Erythroblast (primary cell): Measurements from ENCODE around the gene KRT40.

Experiments used
- GATA1 ChIP-seq: IDR thresholded peaks from 2 replicates; pipeline ENCODE4 v1.6.1; 2011; ENCODE audit warnings: low read depth, mild to moderate bottlenecking, control low read depth, low read length, moderate library complexity
- POLR2A ChIP-seq: IDR thresholded peaks from 2 replicates; pipeline ENCODE4 v1.6.1; 2011; ENCODE audit warnings: mild to moderate bottlenecking, low read length

DNA sequence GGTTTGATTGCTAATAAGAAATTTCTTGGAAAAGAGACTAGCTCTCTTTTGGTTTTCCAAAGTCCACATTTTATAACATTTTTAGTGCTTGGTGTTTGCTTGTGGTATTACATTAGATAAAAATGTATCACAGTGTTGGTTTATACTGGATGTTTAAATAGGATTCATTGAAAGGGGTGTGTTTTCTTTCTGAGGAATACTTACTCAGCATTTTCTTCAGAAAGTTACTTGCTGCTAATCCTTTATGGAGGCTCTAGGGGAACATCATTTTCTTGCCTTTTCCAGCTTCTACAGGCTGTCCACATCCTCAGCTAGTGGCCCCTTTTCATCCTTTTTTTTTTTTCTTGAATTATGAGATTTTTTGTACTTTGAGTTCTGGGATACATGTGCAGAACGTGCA is 16.5 kb downstream of the KRT40 start:
- TF ChIP-seq POLR2A, result no peak
- TF ChIP-seq GATA1, result no peak
